ENCODE data around the gene ALOX12B.
"Not testable (repeated sequence)": the region's sequence is repeated elsewhere in the genome, so short reads cannot be mapped to it uniquely, and the experiment has no call there.

ALOX12B gene

GRCh38 chr17:8044819-8045810, 42.4 kb downstream of the ALOX12B start:
- no peak for DNase-seq (ENCODE audit: low read depth in 3 of 3)

GRCh38 chr17:8041979-8042378, 45.5 kb downstream of the ALOX12B start:
- no peak for DNase-seq (ENCODE audit: low read depth in 3 of 3)

DNA sequence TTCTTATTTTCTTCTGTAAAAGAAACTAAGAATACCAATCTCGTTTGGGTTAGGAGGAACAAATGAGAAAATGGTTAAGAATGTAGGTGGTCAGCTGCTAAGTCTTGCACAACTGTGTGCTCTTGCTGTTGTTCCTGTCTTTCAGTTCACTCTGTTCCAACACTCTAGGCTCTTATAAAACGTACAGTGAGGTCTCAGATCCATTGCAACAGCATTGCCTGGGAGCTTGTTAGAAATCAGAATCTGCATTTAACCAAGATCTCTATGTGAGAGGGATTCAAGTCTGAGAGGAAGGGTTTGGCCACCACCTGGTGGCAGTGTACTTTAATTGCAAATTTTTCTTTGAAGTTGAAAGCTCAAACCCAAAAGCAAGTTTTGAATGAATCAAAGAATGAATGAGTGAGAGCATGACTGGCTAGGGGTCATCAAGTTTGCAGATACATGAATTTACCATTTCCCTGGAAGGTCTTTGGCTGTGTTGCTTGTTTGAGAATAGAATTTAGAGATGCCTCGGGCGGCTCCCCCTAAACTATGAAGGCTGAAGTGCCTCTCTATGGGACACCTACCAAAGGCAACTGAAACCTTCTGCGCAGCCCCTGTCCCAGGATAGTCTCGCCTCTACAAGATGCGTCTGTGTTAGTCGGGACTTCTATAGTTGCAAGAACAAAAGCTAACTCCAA, 46.1 kb downstream of the ALOX12B start:
- DNase-seq (ENCODE audit: low read depth in 3 of 3), result peak in 2 of 3 experiments; percentile 15 to 29

DNA sequence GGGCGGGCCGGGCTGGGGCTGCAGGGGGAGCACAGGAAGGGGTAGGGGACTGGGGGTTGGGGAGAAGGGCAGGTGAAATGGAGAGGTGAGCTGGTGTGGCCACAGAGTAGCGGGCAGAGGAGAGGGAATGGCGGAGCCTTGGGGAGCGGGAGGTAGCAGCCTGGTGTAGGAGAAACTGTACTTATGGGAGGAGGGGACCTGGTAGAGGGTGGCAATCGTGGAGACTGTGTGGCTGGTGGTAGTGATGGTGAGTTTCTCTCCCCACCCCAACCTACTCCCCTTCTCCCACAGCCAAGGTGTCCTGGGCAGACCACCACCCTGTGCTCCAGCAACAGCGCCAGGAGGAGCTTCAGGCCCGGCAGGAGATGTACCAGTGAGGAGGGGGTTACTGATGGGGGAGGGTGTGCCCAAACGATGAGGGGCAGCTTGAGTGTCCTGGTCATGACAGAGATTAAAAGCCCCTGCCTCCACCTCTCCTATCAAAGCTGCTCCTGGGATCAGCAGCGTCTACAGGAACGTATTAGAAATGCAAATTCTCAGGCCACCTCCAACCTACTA, 47.8 kb downstream of the ALOX12B start:
- no peak for DNase-seq (ENCODE audit: low read depth in 3 of 3)

DNA sequence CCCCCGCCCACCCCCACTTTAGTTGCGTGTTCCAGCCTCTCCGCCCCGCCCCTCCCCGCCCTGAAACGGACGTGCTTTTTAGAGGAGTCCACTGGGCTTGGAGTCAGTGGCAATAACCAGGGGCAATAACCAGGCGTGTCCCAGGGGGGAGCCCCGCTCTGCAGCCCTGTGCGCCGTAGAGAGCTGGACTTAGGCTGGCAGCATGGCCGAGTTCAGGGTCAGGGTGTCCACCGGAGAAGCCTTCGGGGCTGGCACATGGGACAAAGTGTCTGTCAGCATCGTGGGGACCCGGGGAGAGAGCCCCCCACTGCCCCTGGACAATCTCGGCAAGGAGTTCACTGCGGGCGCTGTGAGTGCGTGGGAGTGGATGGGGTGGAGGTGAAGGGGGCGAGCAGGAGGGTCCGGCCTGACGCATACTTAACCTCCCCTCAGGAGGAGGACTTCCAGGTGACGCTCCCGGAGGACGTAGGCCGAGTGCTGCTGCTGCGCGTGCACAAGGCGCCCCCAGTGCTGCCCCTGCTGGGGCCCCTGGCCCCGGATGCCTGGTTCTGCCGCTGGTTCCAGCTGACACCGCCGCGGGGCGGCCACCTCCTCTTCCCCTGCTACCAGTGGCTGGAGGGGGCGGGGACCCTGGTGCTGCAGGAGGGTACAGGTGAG, 48.4 kb downstream of the ALOX12B start, which contains the start of gene ALOX15B:
Gene ALOX15B, plus strand, starts transcription at position 106 of the 657 bp plus-strand sequence. Its CDS starts 97 bp downstream, at position 203.
- no peak for DNase-seq (ENCODE audit: low read depth in 3 of 3)

- DNase-seq (ENCODE audit: low read depth in 3 of 3), result no peak
Observed at GRCh38 chr17:8032442-8032841, 55.1 kb downstream of the ALOX12B start.

DNA sequence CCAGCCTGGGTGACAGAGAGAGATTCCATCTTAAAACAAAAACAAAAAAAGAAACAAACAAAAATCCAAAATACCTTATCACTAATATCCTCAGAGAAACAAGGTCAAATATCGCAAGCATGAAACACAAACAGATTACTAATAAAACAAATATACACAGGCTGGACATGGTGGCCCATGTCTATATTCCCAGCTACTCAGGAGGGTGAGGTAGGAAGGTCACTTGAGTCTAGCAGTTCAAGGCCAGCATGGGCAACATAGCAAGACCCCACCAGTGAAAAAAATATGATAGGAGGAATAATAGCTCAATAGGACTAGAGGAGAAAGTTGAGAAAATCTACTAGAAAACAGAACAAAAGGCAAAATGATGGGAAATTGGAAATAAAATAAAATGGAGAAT, 55.6 kb downstream of the ALOX12B start:
- DNase-seq (ENCODE audit: low read depth in 3 of 3), result no peak

- no peak for DNase-seq (ENCODE audit: low read depth in 3 of 3)
Observed at GRCh38 chr17:8031261-8031661, 56.3 kb downstream of the ALOX12B start.

DNA sequence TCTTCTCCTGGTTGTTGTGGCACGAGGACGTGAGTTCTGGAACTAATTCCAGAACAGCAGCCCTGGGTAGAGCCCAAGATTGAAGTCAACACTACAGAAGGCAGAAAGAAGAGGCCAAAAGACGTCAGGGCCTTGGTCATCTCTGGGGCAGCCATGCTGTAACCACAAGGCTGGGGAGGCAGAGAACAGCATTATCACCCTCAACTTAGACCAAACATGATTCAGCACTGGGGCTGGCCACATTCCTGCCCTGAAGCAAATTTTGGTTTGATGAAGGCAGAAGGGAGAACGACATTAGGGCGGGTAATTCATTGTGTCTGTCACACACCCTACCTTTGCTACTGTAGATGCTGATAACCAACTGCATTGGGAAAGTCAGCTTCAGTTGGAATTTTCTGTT, 58.4 kb downstream of the ALOX12B start:
- DNase-seq (ENCODE audit: low read depth in 3 of 3), result no peak

- DNase-seq (ENCODE audit: low read depth in 3 of 3), result no peak
Observed at GRCh38 chr17:8025176-8025911, 62.2 kb downstream of the ALOX12B start.

- DNase-seq (ENCODE audit: low read depth in 3 of 3), result not testable (repeated sequence)
Observed at GRCh38 chr17:8024161-8024560, 63.4 kb downstream of the ALOX12B start.
